HepG2 (cell line): ENCODE data around the gene NFS1. TPM values are rescaled to one million over a fixed set of nuclear protein-coding genes. Genes with fewer than 3 reads are reported as not detected.
A peak's percentile ranks its signal among the peaks of the same experiment; 100 is the strongest.

Source experiments
- EEA1 ChIP-seq: sonication (generic); formaldehyde crosslinking; IDR thresholded peaks from 2 replicates; pipeline ENCODE4 v1.5.1; 2020; ENCODE audit warnings: mild to moderate bottlenecking, missing genetic modification reagents, borderline replicate concordance
- EZH2 ChIP-seq: conservative IDR thresholded peaks from 2 replicates; pipeline ENCODE4 v1.6.1; 2012; ENCODE audit warnings: mild to moderate bottlenecking, low read depth, low read length, moderate library complexity
- FOXA1 ChIP-seq, 2 experiments: fragments of 450-650 bp in 1 of 2; sonication (generic) in 1 of 2; formaldehyde crosslinking in 1 of 2; IDR thresholded peaks; 2 replicates each; pipeline versions ENCODE4 v1.4.0 to v1.6.1; 2016 to 2020; ENCODE audit warnings: missing genetic modification reagents in 1 of 2
- FOXJ3 ChIP-seq: sonication (generic); formaldehyde crosslinking; IDR thresholded peaks from 2 replicates; pipeline ENCODE4 v1.4.0; 2020; ENCODE audit warnings: missing genetic modification reagents, mild to moderate bottlenecking, borderline replicate concordance
- GZF1 ChIP-seq: sonication (generic); formaldehyde crosslinking; IDR thresholded peaks from 2 replicates; pipeline ENCODE4 v1.5.1; 2020; ENCODE audit warnings: mild to moderate bottlenecking, missing genetic modification reagents
- HBP1 ChIP-seq: IDR thresholded peaks from 2 replicates; pipeline ENCODE4 v1.6.1; 2016; ENCODE audit warnings: low read depth, control low read depth
- KLF6 ChIP-seq: IDR thresholded peaks from 2 replicates; pipeline ENCODE4 v1.8.0; 2016; ENCODE audit warnings: missing biosample characterization, missing genetic modification reagents
- MBD4 ChIP-seq: IDR thresholded peaks from 2 replicates; pipeline ENCODE4 v1.6.1; 2012; ENCODE audit warnings: low read length, inconsistent platforms, borderline replicate concordance
- MLLT10 ChIP-seq: sonication (generic); formaldehyde crosslinking; IDR thresholded peaks from 2 replicates; pipeline ENCODE4 v1.4.0; 2020; ENCODE audit warnings: missing genetic modification reagents
- MYC ChIP-seq: sonication (generic); formaldehyde crosslinking; IDR thresholded peaks from 2 replicates; pipeline ENCODE4 v1.9.0; 2021; ENCODE audit warnings: missing genetic modification reagents, borderline replicate concordance
- PHF20 ChIP-seq: sonication (generic); formaldehyde crosslinking; IDR thresholded peaks from 2 replicates; pipeline ENCODE4 v1.5.0; 2020; ENCODE audit warnings: mild to moderate bottlenecking, missing genetic modification reagents
- SP140L ChIP-seq: sonication (generic); formaldehyde crosslinking; IDR thresholded peaks from 2 replicates; pipeline ENCODE4 v1.4.0; 2020; ENCODE audit warnings: missing genetic modification reagents, borderline replicate concordance
- TGIF2 ChIP-seq: IDR thresholded peaks from 2 replicates; pipeline ENCODE4 v1.6.1; 2016; ENCODE audit warnings: control low read depth, missing compliant biosample characterization
- THRA ChIP-seq: sonication (generic); formaldehyde crosslinking; IDR thresholded peaks from 2 replicates; pipeline ENCODE4 v1.4.0; 2020; ENCODE audit warnings: missing genetic modification reagents, borderline replicate concordance
- TRAFD1 ChIP-seq: sonication (generic); formaldehyde crosslinking; IDR thresholded peaks from 2 replicates; pipeline ENCODE4 v1.5.1; 2020; ENCODE audit warnings: missing genetic modification reagents, mild to moderate bottlenecking, borderline replicate concordance
- ZNF138 ChIP-seq: sonication (generic); formaldehyde crosslinking; IDR thresholded peaks from 2 replicates; pipeline ENCODE4 v1.5.0; 2020; ENCODE audit warnings: mild to moderate bottlenecking, low read depth, missing genetic modification reagents
- ZNF296 ChIP-seq: sonication (generic); formaldehyde crosslinking; conservative IDR thresholded peaks from 2 replicates; pipeline ENCODE4 v1.5.0; 2020; ENCODE audit warnings: mild to moderate bottlenecking, missing genetic modification reagents
- ZNF414 ChIP-seq: sonication (generic); formaldehyde crosslinking; IDR thresholded peaks from 2 replicates; pipeline ENCODE4 v1.5.0; 2020; ENCODE audit warnings: missing genetic modification reagents
- ZNF460 ChIP-seq: sonication (generic); formaldehyde crosslinking; IDR thresholded peaks from 2 replicates; pipeline ENCODE4 v1.5.1; 2020; ENCODE audit warnings: missing genetic modification reagents, mild to moderate bottlenecking, borderline replicate concordance
- ZNF564 ChIP-seq: sonication (generic); formaldehyde crosslinking; IDR thresholded peaks from 2 replicates; pipeline ENCODE4 v1.8.1; 2023; ENCODE audit warnings: mild to moderate bottlenecking, missing genetic modification reagents
- polyA plus RNA-seq, 8 experiments: library from polyadenylated mRNA; depleted of rRNA in 3 of 8; stranded (reverse) in 7 of 8; unstranded in 1 of 8; fragments of >200 nt; fragmentation: Illumina TruSeq in 4 of 8; extraction: Trizol in 4 of 8; gene quantifications; 2 replicates each; pipeline versions ENCODE4 v1.2.1 to v1.2.3, GENCODE V29; 2011 to 2016; ENCODE audit warnings: low read depth in 4 of 8, missing spikeins in 1 of 8, mixed read lengths in 1 of 8; ENCODE audit not compliant: insufficient read depth in 1 of 8
- total RNA-seq, 5 experiments: library from RNA; depleted of rRNA; stranded (reverse); fragments of >200 nt; fragmentation: Illumina TruSeq; extraction: Trizol; gene quantifications; 2 replicates each; pipeline ENCODE4 v1.2.3, GENCODE V29; 2016; ENCODE audit warnings: low read depth in 1 of 5
- TF ChIP-seq, protein P1 (sequence below): sonication (generic); formaldehyde crosslinking; IDR thresholded peaks from 2 replicates; pipeline ENCODE4 v1.9.0; 2022; ENCODE audit warnings: low read depth, missing genetic modification reagents
- TF ChIP-seq, protein P2 (sequence below): sonication (generic); formaldehyde crosslinking; IDR thresholded peaks from 2 replicates; pipeline ENCODE4 v1.4.0; 2020; ENCODE audit warnings: mild to moderate bottlenecking, missing genetic modification reagents

NFS1 gene
- total and polyA plus RNA-seq, 2 of the 13 experiments (the other 11 are each of a cell fraction or from before 2014, with no cell fraction given), result 65.9 to 88.1 TPM

- TF ChIP-seq THRA (CRISPR knock-in tag) (0 out of 2 replicates have a peak, but pooled peaks have one; percentile 22), MLLT10 (CRISPR knock-in tag) (no peak), MYC (CRISPR knock-in tag) (peak; percentile 0), ZNF138 (peak; percentile 29; the same call in 1 of the 2 replicates), TGIF2 (CRISPR knock-in tag) (0 out of 2 replicates have a peak, but pooled peaks have one; percentile 43), ZNF296 (CRISPR knock-in tag) (peak; percentile 85; the same call in 1 of the 2 replicates), GZF1 (CRISPR knock-in tag) (0 out of 2 replicates have a peak, but pooled peaks have one; percentile 48), MBD4 (no peak), FOXJ3 (CRISPR knock-in tag) (no peak), SP140L (0 out of 2 replicates have a peak, but pooled peaks have one; percentile 24), ZNF414 (CRISPR knock-in tag) (no peak), EZH2 (no peak), EEA1 (0 out of 2 replicates have a peak, but pooled peaks have one; percentile 22), FOXA1 (IDR thresholded peaks at IDR 0.05) (no peak), FOXA1 (CRISPR knock-in tag; IDR thresholded peaks at IDR 0.05) (0 out of 2 replicates have a peak, but pooled peaks have one; percentile 18), TRAFD1 (CRISPR knock-in tag) (peak; percentile 87; the same call in 1 of the 2 replicates), PHF20 (peak; percentile 45; the same call in 1 of the 2 replicates), KLF6 (CRISPR knock-in tag) (peak; percentile 49; the same call in 1 of the 2 replicates), ZNF564 (CRISPR knock-in tag) (no peak), HBP1 (CRISPR knock-in tag) (0 out of 2 replicates have a peak, but pooled peaks have one; percentile 8), ZNF460 (CRISPR knock-in tag) (no peak)
- TF ChIP-seq, protein P1, sequence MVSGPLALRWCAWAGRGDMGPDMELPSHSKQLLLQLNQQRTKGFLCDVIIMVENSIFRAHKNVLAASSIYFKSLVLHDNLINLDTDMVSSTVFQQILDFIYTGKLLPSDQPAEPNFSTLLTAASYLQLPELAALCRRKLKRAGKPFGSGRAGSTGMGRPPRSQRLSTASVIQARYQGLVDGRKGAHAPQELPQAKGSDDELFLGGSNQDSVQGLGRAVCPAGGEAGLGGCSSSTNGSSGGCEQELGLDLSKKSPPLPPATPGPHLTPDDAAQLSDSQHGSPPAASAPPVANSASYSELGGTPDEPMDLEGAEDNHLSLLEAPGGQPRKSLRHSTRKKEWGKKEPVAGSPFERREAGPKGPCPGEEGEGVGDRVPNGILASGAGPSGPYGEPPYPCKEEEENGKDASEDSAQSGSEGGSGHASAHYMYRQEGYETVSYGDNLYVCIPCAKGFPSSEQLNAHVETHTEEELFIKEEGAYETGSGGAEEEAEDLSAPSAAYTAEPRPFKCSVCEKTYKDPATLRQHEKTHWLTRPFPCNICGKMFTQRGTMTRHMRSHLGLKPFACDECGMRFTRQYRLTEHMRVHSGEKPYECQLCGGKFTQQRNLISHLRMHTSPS (CRISPR knock-in tag), result peak; percentile 47; the same call in 1 of the 2 replicates
- TF ChIP-seq, protein P2, sequence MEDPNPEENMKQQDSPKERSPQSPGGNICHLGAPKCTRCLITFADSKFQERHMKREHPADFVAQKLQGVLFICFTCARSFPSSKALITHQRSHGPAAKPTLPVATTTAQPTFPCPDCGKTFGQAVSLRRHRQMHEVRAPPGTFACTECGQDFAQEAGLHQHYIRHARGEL, result 0 out of 2 replicates have a peak, but pooled peaks have one; percentile 45
Observed at GRCh38 chr20:35697696-35698297, 1.4 kb downstream of the NFS1 start (continued).
